ENCODE measurements around the gene TGM3. TPM values are rescaled to one million over a fixed set of nuclear protein-coding genes. Genes with fewer than 3 reads are reported as not detected.

TGM3 gene
- total RNA-seq, 1 donor from 2014 or later: not detected

DNA sequence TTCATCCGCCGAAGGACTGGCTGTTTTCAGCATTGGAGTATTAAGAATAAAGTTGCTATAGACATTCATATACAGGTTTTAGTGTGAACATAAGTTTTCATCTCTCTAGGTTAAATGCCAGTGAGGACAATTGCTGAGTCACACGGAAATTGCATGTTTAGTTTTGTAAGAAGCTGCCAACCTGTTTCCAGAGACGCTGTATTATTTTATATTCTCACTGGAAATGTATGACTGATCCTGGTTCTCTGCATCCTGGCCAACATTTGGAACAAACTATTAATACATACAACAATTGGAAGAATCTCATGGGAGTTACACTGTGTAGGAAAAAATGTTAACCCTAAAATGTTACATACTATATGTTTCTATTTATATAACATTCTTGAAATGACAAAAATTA lies 68.2 kb downstream of the TGM3 start:
- Histone ChIP-seq H3K4me1 (no peaks in the 10 kb centered on the region), H3K36me3 (no peaks in the 10 kb centered on the region)

DNA sequence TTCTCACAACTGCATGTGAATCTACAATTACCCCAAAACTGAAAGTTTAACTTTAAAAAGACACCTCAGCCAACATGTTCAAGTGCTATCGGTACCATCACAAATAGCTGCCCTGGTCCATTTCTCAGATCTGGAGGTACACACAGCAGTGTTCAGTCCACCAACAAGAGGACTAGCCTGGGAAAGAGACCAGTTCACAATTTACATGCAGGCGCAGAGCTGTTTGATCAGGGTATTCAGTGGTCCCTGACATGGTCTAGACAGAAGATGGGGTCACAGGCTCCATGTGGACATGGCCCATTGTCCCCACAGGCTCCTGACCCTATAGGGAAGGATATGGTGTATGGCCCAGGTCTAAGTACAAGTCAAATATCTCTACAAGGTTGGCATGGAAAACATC lies 69.3 kb downstream of the TGM3 start:
- peaks cover 31% of the 10 kb centered on the region for H3K27me3 ChIP-seq (ENCODE audit: low read depth)
- no peak overlapping the region for H3K4me3 ChIP-seq
- DNase-seq: no peak
- intact Hi-C loops (cut with micrococcal nuclease): no loop called here
- H3K36me3 ChIP-seq: no peaks in the 10 kb centered on the region
- H3K9me3 ChIP-seq (replicated peaks): peaks cover 32% of the 10 kb centered on the region
- no peaks in the 10 kb centered on the region for H3K4me1 ChIP-seq
- H3K27ac ChIP-seq (replicated peaks): no peak overlapping the region
- TF ChIP-seq, protein P1, sequence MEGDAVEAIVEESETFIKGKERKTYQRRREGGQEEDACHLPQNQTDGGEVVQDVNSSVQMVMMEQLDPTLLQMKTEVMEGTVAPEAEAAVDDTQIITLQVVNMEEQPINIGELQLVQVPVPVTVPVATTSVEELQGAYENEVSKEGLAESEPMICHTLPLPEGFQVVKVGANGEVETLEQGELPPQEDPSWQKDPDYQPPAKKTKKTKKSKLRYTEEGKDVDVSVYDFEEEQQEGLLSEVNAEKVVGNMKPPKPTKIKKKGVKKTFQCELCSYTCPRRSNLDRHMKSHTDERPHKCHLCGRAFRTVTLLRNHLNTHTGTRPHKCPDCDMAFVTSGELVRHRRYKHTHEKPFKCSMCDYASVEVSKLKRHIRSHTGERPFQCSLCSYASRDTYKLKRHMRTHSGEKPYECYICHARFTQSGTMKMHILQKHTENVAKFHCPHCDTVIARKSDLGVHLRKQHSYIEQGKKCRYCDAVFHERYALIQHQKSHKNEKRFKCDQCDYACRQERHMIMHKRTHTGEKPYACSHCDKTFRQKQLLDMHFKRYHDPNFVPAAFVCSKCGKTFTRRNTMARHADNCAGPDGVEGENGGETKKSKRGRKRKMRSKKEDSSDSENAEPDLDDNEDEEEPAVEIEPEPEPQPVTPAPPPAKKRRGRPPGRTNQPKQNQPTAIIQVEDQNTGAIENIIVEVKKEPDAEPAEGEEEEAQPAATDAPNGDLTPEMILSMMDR (IDR thresholded peaks at IDR 0.05; ENCODE audit: borderline replicate concordance): no peak

More for the DNA sequence above, 68.2 kb downstream of the TGM3 start:
- TF ChIP-seq, protein P1 (IDR thresholded peaks at IDR 0.05; ENCODE audit: borderline replicate concordance): no peak
- H3K27me3 ChIP-seq (ENCODE audit: low read depth): peaks cover 25% of the 10 kb centered on the region
- H3K9me3 ChIP-seq (replicated peaks): peaks cover 40% of the 10 kb centered on the region
- DNase-seq: no peak
- intact Hi-C loops (cut with micrococcal nuclease): no loop called here
- no peak overlapping the region for H3K4me3 ChIP-seq
- H3K27ac ChIP-seq (replicated peaks): no peak overlapping the region

DNA sequence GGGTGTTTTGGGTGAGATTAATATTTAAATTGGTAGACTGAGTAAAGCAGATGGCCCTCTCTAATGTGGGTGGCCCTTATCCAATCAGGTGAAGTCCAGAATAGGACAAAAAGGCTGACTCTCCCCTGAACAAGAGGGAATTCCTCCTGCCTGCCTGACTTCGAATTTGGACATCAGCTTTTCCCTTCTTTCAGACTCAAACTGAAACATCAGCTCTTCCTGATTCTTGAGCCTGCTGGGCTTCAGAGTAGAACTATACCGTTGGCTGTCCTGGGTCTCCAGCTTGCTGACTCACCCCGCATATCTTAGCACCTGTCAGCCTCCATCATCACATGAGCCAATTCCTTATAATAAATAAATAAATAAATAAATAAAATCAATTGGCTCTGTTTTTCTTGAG lies 69.9 kb downstream of the TGM3 start:
- Histone ChIP-seq H3K27ac (replicated peaks) (no peak overlapping the region), H3K9me3 (replicated peaks) (peaks cover 26% of the 10 kb centered on the region), H3K4me3 (no peak overlapping the region), H3K36me3 (no peaks in the 10 kb centered on the region), H3K27me3 (ENCODE audit: low read depth) (peaks cover 37% of the 10 kb centered on the region), H3K4me1 (no peaks in the 10 kb centered on the region)
- intact Hi-C loops (cut with micrococcal nuclease): no loop called here
- TF ChIP-seq, protein P1 (IDR thresholded peaks at IDR 0.05; ENCODE audit: borderline replicate concordance): no peak
- DNase-seq: no peak

DNA sequence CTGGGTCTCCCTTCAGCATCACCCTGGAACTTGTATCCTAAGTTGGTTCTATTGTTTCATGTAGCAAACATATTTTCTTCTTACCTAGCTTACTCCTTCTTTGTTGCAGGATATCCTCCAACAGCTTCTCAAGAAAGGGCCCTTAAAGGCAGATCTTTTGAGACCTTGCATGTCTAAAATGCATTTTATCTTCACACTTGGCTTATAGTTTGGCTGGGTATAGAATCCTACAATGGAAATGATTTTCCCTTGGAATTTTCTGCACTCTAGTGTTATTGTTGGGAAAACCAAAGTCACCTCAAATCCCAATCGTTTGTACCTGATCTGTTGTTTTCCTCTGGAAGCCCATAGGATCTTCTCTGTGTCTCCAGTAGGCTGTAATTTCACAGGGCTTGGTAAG lies 72.8 kb downstream of the TGM3 start:
- TF ChIP-seq, protein P1 (IDR thresholded peaks at IDR 0.05; ENCODE audit: borderline replicate concordance): no peak
- Histone ChIP-seq H3K9me3 (replicated peaks) (peaks cover 7% of the 10 kb centered on the region), H3K4me3 (no peak overlapping the region), H3K36me3 (no peaks in the 10 kb centered on the region), H3K4me1 (no peaks in the 10 kb centered on the region), H3K27ac (replicated peaks) (no peak overlapping the region), H3K27me3 (ENCODE audit: low read depth) (peaks cover 56% of the 10 kb centered on the region)
- no peak for DNase-seq
- intact Hi-C loops (cut with micrococcal nuclease): no loop called here

DNA sequence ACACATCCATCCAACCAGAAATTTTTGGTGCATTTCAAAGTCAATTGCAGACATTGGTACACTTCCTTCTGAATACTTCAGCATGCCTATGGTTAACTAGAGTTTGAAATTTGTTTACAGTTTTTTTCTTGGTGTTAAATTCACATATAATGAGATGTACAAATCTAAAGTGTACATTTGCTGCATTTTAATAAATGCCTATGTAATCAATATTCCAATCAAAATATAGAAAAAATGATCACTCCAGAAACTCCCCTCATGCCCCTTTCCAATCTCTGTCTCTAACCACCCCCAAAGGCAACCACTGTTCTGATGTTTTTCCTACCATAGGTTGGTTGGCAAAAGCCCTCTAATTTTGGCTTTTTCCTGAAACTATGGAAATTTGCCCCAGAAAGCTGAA lies 77.3 kb downstream of the TGM3 start:
- Histone ChIP-seq H3K27me3 (ENCODE audit: low read depth) (peaks cover 53% of the 10 kb centered on the region), H3K4me3 (no peak overlapping the region), H3K27ac (replicated peaks) (no peak overlapping the region), H3K9me3 (replicated peaks) (peaks cover 7% of the 10 kb centered on the region), H3K36me3 (no peaks in the 10 kb centered on the region), H3K4me1 (no peaks in the 10 kb centered on the region)
- TF ChIP-seq, protein P1 (IDR thresholded peaks at IDR 0.05; ENCODE audit: borderline replicate concordance): no peak
- DNase-seq: no peak
- intact Hi-C loops (cut with micrococcal nuclease): no loop called here

Data from left ventricle myocardium inferior (tissue), 1 donor.